Suprapubic skin (tissue), 4 donors: Measurements from ENCODE around the gene EPS8. TPM values are rescaled to one million over a fixed set of nuclear protein-coding genes. Genes with fewer than 3 reads are reported as not detected.

ENCODE experiments used
- DNase-seq, 2 donors: peaks; one replicate each; pipeline ENCODE4 v3.0.0-alpha.2; 2019; ENCODE audit warnings: low spot score in 2 of 2
- H3K27ac ChIP-seq: fragments of 200-600 bp; sonication (generic); one replicate; pipeline ENCODE4 v1.5.1; 2019
- H3K27me3 ChIP-seq: fragments of 200-600 bp; sonication (generic); one replicate; pipeline ENCODE4 v1.5.1; 2019
- H3K36me3 ChIP-seq: fragments of 200-600 bp; sonication (generic); one replicate; pipeline ENCODE4 v1.5.1; 2019
- H3K4me1 ChIP-seq: fragments of 200-600 bp; sonication (generic); one replicate; pipeline ENCODE4 v1.5.1; 2019
- H3K4me3 ChIP-seq: fragments of 200-600 bp; sonication (generic); one replicate; pipeline ENCODE4 v1.5.1; 2019; ENCODE audit warnings: mild to moderate bottlenecking
- H3K9me3 ChIP-seq: fragments of 200-600 bp; sonication (generic); one replicate; pipeline ENCODE4 v1.5.1; 2019
- CTCF ChIP-seq, 2 donors: fragments of 200-600 bp in 1 of 2; fragments of 450-650 bp in 1 of 2; sonication (generic) in 1 of 2; IDR thresholded peaks; one replicate each; pipeline ENCODE4 v1.5.1; 2016 to 2019; ENCODE audit warnings: antibody characterized with exemption in 2 of 2, mild to moderate bottlenecking in 1 of 2, moderate library complexity in 1 of 2
- EP300 ChIP-seq: sonication (generic); formaldehyde crosslinking; IDR thresholded peaks from one replicate; pipeline ENCODE4 v1.6.1; 2017; ENCODE audit warnings: antibody characterized with exemption
- POLR2A ChIP-seq, 2 donors: fragments of 450-650 bp; IDR thresholded peaks; one replicate each; pipeline ENCODE4 v1.6.1; 2017; ENCODE audit warnings: antibody characterized with exemption in 2 of 2, mild to moderate bottlenecking in 2 of 2, moderate library complexity in 2 of 2
- POLR2AphosphoS5 ChIP-seq, 3 donors: sonication (generic); formaldehyde crosslinking; IDR thresholded peaks; one replicate each; pipeline ENCODE4 v1.6.1; 2017; ENCODE audit warnings: antibody characterized with exemption in 3 of 3
- WGBS: methylation state at CpG from one replicate; pipeline ENCODE4 v1.1.5; 2018; 5-methylcytosine and 5-hydroxymethylcytosine counted together
- total RNA-seq, 4 donors: library from RNA; depleted of rRNA; stranded (reverse); fragments of >200 nt; gene quantifications; one replicate each; pipeline ENCODE4 v1.1.0, GENCODE V29; 2016

The EPS8 gene
- total RNA-seq, 4 donors from 2014 or later = 15.7 to 38.8 (median 27.3) TPM

- no peak for TF ChIP-seq EP300
- TF ChIP-seq CTCF (IDR thresholded peaks at IDR 0.05) = peak; percentile 74 to 82
- H3K36me3 ChIP-seq = no peaks in the 10 kb centered on the region
- WGBS = 8% methylated on average over 16 of the region's 16 CpGs
- peak in 1 of 2 donors; percentile 65 for DNase-seq
- H3K27ac ChIP-seq = no peak overlapping the region
- no peaks in the 10 kb centered on the region for H3K9me3 ChIP-seq
- H3K4me1 ChIP-seq = peaks cover 10% of the 10 kb centered on the region
- peak overlapping the region; percentile 37 for H3K4me3 ChIP-seq
- no peaks in the 10 kb centered on the region for H3K27me3 ChIP-seq
Observed at GRCh38 chr12:15590180-15590826, 198.9 kb downstream of the EPS8 start.

GRCh38 chr12:15589328-15590032 is 199.7 kb downstream of the EPS8 start:
- Histone ChIP-seq H3K4me3 (no peak overlapping the region), H3K27me3 (no peaks in the 10 kb centered on the region), H3K36me3 (no peaks in the 10 kb centered on the region), H3K27ac (no peak overlapping the region), H3K4me1 (peaks cover 10% of the 10 kb centered on the region), H3K9me3 (no peaks in the 10 kb centered on the region)
- TF ChIP-seq POLR2AphosphoS5 (IDR thresholded peaks at IDR 0.05) = no peak
- no peak for TF ChIP-seq EP300
- TF ChIP-seq CTCF (IDR thresholded peaks at IDR 0.05) = no peak
- no peak for TF ChIP-seq POLR2A (IDR thresholded peaks at IDR 0.05)
- no peak for DNase-seq
- WGBS = 73% methylated on average over 8 of the region's 8 CpGs

- Histone ChIP-seq H3K4me1 (no peaks in the 10 kb centered on the region), H3K27ac (no peak overlapping the region), H3K4me3 (no peak overlapping the region), H3K9me3 (no peaks in the 10 kb centered on the region), H3K36me3 (no peaks in the 10 kb centered on the region), H3K27me3 (no peaks in the 10 kb centered on the region)
- no peak for DNase-seq
- 28% methylated on average over 3 of the region's 3 CpGs for WGBS
- no peak for TF ChIP-seq POLR2AphosphoS5 (IDR thresholded peaks at IDR 0.05)
- peak in 1 of 2 donors; percentile 38 for TF ChIP-seq CTCF (IDR thresholded peaks at IDR 0.05)
Observed at GRCh38 chr12:15584366-15585041, 204.7 kb downstream of the EPS8 start.

- no peak for TF ChIP-seq POLR2AphosphoS5 (IDR thresholded peaks at IDR 0.05)
- TF ChIP-seq CTCF (IDR thresholded peaks at IDR 0.05) = no peak
- TF ChIP-seq EP300 = no peak
- TF ChIP-seq POLR2A (IDR thresholded peaks at IDR 0.05) = no peak
- H3K4me3 ChIP-seq = no peak overlapping the region
- no peaks in the 10 kb centered on the region for H3K4me1 ChIP-seq
- no peaks in the 10 kb centered on the region for H3K36me3 ChIP-seq
- 73% methylated on average over 7 of the region's 7 CpGs for WGBS
- no peak for DNase-seq
- H3K9me3 ChIP-seq = no peaks in the 10 kb centered on the region
- H3K27me3 ChIP-seq = no peaks in the 10 kb centered on the region
- no peak overlapping the region for H3K27ac ChIP-seq
Observed at GRCh38 chr12:15583804-15584203, 205.4 kb downstream of the EPS8 start.

GRCh38 chr12:15581006-15581405 is 208.2 kb downstream of the EPS8 start:
- Histone ChIP-seq H3K9me3 (no peaks in the 10 kb centered on the region), H3K4me3 (no peak overlapping the region)

More at GRCh38 chr12:15581006-15581405, 208.2 kb downstream of the EPS8 start:
- WGBS = 37% methylated on average over 6 of the region's 6 CpGs
- TF ChIP-seq CTCF (IDR thresholded peaks at IDR 0.05) (no peak), POLR2A (IDR thresholded peaks at IDR 0.05) (no peak), EP300 (no peak), POLR2AphosphoS5 (IDR thresholded peaks at IDR 0.05) (no peak)
- Histone ChIP-seq H3K27ac (no peak overlapping the region), H3K4me1 (no peaks in the 10 kb centered on the region), H3K27me3 (no peaks in the 10 kb centered on the region), H3K36me3 (no peaks in the 10 kb centered on the region)
- DNase-seq = no peak
